GM18858 (cell line): Measurements from ENCODE around the gene TSEN34.
"Not testable (repeated sequence)": the region's sequence is repeated elsewhere in the genome, so short reads cannot be mapped to it uniquely, and the experiment has no call there.

ENCODE experiments used
- ATAC-seq: cut with Tn5 transposase; IDR thresholded peaks from one replicate; pipeline ENCODE4 v1.9.1; 2021; ENCODE audit not compliant: unreplicated experiment

The TSEN34 gene

GRCh38 chr19:54160854-54161253 lies 30.3 kb upstream of the TSEN34 start:
- ATAC-seq: no peak

DNA sequence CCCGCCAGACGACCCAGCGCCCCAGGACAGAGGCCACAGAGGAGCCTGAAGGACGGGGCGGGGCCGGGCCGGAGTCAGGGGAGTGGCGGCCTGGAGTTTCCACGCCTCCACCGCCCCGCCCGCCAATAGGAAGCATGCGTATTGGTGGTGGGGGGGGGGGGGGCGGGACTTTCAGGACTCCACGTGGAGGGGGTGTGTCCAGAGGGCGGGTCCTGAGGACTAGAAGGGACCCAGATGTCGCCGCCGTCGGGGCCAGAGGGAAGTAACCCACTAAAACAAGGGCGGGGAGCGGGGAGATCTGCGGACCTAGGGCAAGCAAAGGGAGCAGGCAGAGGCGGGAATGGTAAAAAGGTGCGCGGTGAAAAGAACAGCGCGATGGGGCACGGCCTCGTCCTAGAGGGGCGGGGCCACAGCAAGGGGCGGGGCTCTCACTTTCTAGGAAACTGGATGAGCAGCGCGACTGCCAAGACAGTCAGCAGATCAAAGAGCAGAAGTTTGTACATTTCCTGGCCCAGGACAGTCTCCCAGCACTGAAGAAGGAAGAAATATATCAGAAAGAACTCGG lies 28.8 kb upstream of the TSEN34 start:
- no peak for ATAC-seq

GRCh38 chr19:54162884-54163283 lies 28.2 kb upstream of the TSEN34 start:
- no peak for ATAC-seq

GRCh38 chr19:54164369-54165068 lies 26.6 kb upstream of the TSEN34 start:
- ATAC-seq: no peak

DNA sequence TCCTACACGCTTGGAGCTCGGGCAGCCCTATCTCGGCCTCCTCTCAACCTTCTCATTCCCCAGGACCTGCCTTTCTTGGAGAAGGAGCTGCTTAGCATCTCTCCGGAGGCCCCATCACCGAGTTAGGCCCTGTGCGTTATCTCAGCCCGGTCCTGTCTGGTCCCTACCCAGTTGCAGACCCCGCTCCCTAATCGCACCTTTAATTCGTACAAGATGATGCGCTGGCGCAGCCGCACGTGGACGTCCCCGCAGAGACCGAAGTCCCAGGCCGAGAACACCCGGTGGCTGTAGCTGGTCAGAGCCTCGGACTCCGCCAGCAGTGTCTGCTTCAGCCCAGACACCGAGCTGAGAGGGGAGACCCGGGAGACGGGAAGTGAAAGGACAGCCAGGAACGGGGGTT lies 25.9 kb upstream of the TSEN34 start:
- ATAC-seq: no peak

DNA sequence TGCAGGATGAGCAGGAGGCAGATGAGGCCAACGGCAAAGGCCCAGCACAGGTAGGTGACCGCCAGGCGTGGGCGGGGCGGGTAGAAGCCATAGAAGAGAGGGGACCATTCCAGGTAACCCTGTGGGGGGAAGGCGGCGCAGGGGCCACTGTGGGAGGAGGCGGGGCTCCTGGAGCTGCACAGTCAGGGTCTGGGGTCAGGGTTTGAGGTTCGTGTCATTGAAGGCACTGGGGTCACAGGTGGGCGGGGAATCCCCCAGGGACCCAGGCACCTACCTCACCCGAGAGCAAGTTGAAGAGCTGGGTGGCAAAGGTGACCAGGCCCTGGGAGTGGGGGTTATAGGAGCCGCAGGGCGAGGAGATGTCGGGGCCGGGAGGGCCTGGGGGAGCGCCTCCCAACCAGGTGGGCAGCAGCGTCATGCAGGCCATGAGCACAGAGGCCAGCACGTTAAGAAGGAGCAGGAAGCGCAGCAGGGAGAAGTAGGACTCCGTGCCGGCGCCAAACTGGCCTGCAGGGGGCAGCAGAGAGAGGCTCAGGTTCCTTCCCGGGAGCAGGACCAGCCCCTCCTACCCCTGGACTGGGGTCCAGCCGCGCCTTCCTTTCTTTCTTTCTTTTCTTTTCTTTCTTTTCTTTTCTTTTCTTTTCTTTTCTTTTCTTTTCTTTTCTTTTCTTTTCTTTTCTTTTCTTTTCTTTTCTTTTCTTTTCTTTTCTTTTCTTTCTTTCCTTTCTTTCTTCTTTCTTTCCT lies 22.8 kb upstream of the TSEN34 start:
- ATAC-seq: no peak

GRCh38 chr19:54169149-54169740 lies 21.9 kb upstream of the TSEN34 start:
- no peak for ATAC-seq

DNA sequence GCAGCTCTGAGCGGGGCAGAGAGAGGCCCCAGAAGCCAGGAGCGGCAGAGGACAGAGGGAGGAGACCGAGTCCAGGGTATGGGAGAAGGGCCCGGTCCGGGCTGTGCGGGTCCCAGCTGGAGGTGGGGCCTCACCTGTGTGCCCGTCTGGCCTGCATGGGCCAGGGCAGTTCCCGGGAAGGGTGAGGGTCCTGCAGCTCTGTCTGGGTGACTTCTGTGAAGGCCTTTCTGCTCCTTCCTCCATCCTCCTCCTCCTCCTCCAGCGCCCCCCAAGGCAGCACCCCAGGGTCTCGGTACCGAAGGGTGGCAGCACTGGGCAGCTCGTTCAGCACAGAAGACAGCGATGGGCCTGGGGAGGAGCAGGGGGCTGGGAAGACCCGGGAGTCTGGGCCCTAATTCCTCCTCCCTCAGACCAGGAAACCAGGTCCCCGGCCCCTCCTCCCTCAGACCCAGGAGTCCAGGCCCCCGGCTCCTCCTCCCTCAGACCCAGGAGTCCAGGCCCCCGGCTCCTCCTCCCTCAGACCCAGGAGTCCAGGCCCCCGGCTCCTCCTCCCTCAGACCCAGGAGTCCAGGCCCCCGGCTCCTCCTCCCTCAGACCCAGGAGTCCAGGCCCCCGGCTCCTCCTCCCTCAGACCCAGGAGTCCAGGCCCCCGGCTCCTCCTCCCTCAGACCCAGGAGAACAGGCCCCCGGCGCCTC lies 19.2 kb upstream of the TSEN34 start:
- not testable (repeated sequence) for ATAC-seq

- no peak for ATAC-seq
These were observed 18.4 kb upstream of the TSEN34 start, which contains the start of gene TMC4 for GRCh38 chr19:54172471-54173358. TSS of gene TMC4 (minus strand) at chr19:54173160. CDS start at chr19:54173117, 43 bp downstream.

- ATAC-seq: no peak
These were observed 17.8 kb upstream of the TSEN34 start for GRCh38 chr19:54173359-54173699.

DNA sequence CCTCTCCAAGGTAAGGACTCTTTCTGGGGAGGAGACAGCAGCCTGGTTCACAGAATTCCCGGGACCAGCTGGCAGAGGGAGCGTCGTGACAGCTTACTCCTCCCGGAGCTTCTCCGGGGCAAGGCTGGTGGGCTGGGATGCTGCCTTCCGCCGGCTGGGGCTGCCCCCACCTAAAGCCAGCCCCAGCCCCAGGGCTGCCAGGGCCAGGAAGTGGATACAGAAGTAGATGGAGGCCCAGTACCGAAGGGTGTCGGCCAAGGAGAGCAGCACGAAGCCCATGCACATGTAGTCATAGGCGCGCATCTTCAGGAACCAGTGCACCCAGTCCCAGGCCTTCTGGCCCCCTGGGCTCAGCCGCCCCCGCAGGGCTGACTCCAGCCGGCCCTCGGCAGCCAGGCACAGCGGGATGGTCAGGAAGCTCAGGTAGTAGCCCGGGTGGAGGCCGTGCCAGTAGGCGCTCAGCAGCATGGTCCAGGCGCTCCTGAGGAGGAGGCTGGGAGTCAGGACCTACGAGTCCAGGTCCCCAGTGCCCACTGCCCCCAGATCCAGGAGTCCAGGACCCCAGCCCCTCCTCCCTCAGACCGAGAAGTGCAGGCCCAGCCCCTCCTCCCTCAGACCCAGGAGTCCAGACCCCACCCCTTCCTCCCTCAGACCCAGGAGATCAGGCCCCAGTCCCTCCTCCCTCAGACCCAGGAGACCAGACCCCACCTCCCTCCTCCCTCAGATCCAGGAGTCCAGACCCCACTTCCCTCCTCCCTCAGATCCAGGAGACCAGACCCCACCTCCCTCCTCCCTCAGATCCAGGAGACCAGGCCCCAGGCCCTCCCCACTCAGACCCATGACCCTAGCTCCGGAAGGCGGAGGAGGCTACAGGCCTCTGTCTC lies 16.9 kb upstream of the TSEN34 start:
- no peak for ATAC-seq

DNA sequence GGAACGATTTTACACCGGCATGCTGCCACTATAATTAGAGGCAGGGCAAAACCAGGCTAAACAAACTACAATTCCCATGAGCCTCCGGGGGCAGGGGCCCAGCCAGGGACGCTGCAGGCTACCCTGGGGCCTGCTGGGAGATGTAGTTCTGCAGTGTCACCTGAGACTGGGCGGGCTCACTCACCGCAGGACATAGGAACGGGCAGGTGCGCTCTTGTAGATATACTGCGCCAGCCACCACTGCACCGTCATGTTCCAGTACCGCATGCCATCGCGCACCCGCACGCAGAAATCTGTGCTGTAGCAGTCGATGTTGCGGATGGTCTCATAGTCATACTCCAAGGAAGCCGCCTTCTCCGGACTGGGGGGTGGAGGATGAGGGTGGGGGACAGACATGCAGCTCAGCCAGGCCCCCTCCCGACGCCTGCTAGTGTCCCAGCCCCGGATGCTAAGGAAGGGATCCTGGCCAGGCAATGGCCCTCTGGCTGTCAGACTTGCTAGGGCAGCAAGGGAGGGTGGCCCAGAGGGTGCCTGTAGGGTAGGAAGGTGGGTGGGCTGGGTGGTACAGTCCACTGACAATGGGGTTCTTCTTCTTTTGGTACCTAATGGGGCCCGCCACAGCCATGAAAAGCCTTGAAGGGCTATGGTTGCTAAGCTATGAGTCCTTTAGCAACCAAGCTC lies 12.4 kb upstream of the TSEN34 start:
- no peak for ATAC-seq

GRCh38 chr19:54179262-54179852 lies 11.8 kb upstream of the TSEN34 start:
- no peak for ATAC-seq

DNA sequence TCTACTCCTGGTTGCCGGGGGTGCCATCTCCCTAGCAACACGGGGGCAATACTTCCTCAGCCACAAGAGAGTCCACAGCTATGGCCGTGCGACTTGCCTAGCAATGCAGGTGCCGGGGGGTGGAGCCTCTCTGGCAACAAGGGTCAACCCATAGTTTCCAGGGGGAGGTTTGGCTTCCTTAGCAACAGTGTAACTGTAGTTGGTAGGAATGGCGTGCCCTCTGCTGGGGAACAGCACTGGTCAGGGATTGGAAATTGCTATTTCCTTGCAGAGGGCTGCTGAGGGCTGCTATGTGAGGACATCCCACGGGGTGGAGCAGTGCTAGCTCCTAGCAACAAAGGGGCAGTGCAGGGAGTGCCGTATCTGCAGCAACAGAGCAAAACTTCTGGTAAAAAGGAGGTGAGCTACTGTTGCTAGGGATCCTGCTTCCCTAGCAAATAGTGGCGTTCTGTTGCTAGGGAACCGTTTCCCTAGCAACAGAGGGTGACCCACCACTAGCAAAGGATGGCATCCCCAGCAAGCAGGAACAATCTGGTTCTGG lies 11.1 kb upstream of the TSEN34 start:
- ATAC-seq: no peak

DNA sequence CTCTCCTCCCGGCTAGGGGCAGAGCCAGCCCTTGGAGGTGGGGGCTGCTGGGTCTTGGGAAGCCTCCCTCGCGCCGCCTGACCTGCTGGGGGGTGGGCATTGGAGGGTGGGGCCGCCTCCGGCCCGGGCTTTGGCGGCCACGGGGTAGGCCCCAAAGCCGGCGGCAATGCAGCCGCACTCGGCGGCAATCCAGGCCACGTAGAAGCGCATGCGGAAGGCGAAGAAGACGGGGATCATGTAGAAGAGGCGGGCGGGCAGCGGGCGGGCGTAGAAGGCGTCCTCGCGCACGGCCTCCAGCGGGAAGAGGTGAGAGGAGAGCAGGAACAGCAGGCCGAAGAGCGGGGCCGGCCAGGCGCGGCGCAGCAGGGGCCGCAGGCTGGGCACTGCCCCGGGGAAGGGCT lies 10.4 kb upstream of the TSEN34 start:
- no peak for ATAC-seq

- not testable (repeated sequence) for ATAC-seq
These were observed 9.2 kb upstream of the TSEN34 start for GRCh38 chr19:54181894-54182293.

DNA sequence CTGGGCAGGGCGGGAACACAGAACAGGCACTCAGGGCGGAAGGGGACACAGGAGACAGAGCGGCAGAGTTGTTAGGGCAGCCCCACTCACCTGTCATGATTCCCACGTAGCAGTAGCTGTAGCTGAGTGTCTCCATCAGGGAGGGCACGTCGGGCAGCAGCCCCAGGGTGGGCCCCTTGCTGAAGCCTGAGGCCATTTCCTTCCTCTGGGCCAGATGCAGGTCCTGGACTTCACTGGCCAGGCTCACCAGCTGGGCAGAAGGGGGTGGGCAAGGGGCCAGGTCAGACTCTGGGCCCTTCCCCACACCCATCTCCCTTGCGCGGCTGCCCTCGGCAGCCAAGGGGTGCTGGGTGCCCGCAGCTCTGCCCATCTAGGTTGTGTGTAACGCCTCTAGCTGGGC lies 7.7 kb upstream of the TSEN34 start:
- ATAC-seq: no peak

- ATAC-seq: no peak
These were observed 4.8 kb upstream of the TSEN34 start for GRCh38 chr19:54186351-54186750.
